Endothelial cell of umbilical vein (primary cell): ENCODE measurements around the gene MVP.

ENCODE experiments used
- CTCF ChIP-seq, 2 donors: IDR thresholded peaks; 1 replicate in 1 of 2; 2 replicates in 1 of 2; pipeline ENCODE4 v1.5.1; 2011; ENCODE audit warnings: low read length in 2 of 2, mild to moderate bottlenecking in 2 of 2, moderate library complexity in 2 of 2, control low read depth in 1 of 2, inconsistent platforms in 1 of 2, low read depth in 1 of 2; ENCODE audit not compliant: insufficient read depth in 1 of 2; ENCODE audit errors: extremely low read depth in 1 of 2
- EZH2 ChIP-seq: IDR thresholded peaks from 2 replicates; pipeline ENCODE4 v1.6.1; 2012; ENCODE audit warnings: borderline replicate concordance, low read depth, mild to moderate bottlenecking, moderate library complexity, low read length, inconsistent platforms; ENCODE audit not compliant: severe bottlenecking
- GATA2 ChIP-seq: IDR thresholded peaks from 2 replicates; pipeline ENCODE4 v1.7.0; 2011; ENCODE audit warnings: low read depth, mild to moderate bottlenecking, moderate library complexity, mixed read lengths, low read length; ENCODE audit not compliant: insufficient read length, insufficient read depth
- POLR2A ChIP-seq: IDR thresholded peaks from 2 replicates; pipeline ENCODE4 v1.6.1; 2012; ENCODE audit warnings: low read depth, mild to moderate bottlenecking, control low read depth, low read length
- POLR2AphosphoS5 ChIP-seq: IDR thresholded peaks from 2 replicates; pipeline ENCODE4 v1.6.1; 2012; ENCODE audit warnings: low read depth, mild to moderate bottlenecking, control low read depth, low read length, moderate library complexity; ENCODE audit not compliant: insufficient read depth

- TF ChIP-seq POLR2AphosphoS5, result peak; percentile 17
- peak; percentile 91 to 98 for TF ChIP-seq CTCF (IDR thresholded peaks at IDR 0.05; ENCODE audit: extremely low read depth in 1 of 2, insufficient read depth in 1 of 2, low read depth in 1 of 2, low read length in 2 of 2)
- no peak for TF ChIP-seq POLR2A
- no peak for TF ChIP-seq GATA2
- no peak for TF ChIP-seq EZH2
Measured at GRCh38 chr16:29784901-29785500, 35.3 kb upstream of the MVP start.
